Adrenal gland (tissue), 12 donors: ENCODE results near the gene DNMBP. TPM values are rescaled to one million over a fixed set of nuclear protein-coding genes. Genes with fewer than 3 reads are reported as not detected.

Experiments
- DNase-seq, 7 donors: peaks; one replicate each; pipeline ENCODE4 v3.0.0-alpha.2; 2019 to 2020
- H3K27ac ChIP-seq, 5 donors: fragments of 200-600 bp; sonication (generic) in 4 of 5; 1 replicate in 3 of 5; 2 replicates in 2 of 5; pipeline versions ENCODE4 v1.5.1 to v1.8.0; 2016 to 2020; ENCODE audit warnings: mild to moderate bottlenecking in 1 of 5
- H3K27me3 ChIP-seq: fragments of 200-600 bp; 2 replicates; pipeline ENCODE4 v1.8.0; 2021
- H3K36me3 ChIP-seq, 2 donors: fragments of 200-600 bp; replicated peaks in 1 of 2; 1 replicate in 1 of 2; 2 replicates in 1 of 2; pipeline versions ENCODE4 v1.5.1 to v1.8.0; 2018 to 2022
- H3K4me1 ChIP-seq, 2 donors: fragments of 200-600 bp; replicated peaks in 1 of 2; 1 replicate in 1 of 2; 2 replicates in 1 of 2; pipeline versions ENCODE4 v1.5.1 to v1.8.0; 2018 to 2021
- H3K4me3 ChIP-seq, 4 donors: fragments of 200-600 bp; sonication (generic) in 3 of 4; one replicate each; pipeline ENCODE4 v1.5.1; 2016 to 2018
- H3K9me3 ChIP-seq, 3 donors: fragments of 200-600 bp; sonication (generic) in 1 of 3; replicated peaks in 1 of 3; 1 replicate in 2 of 3; 2 replicates in 1 of 3; pipeline versions ENCODE4 v1.5.1 to v1.8.0; 2016 to 2021
- CTCF ChIP-seq, 6 experiments: fragments of 450-650 bp in 4 of 6; fragments of 200-600 bp in 2 of 6; sonication (generic) in 1 of 6; IDR thresholded peaks; 1 replicate in 5 of 6; 2 replicates in 1 of 6; pipeline versions ENCODE4 v1.5.1 to v1.8.0; 2016 to 2021; ENCODE audit warnings: antibody characterized with exemption in 6 of 6, mild to moderate bottlenecking in 2 of 6, moderate library complexity in 1 of 6
- POLR2A ChIP-seq, 2 donors: fragments of 450-650 bp; IDR thresholded peaks; one replicate each; pipeline ENCODE4 v1.6.1; 2017; ENCODE audit warnings: antibody characterized with exemption in 2 of 2, mild to moderate bottlenecking in 2 of 2, moderate library complexity in 1 of 2
- WGBS, 4 donors: extraction: QIAGEN DNeasy Blood & Tissue Kit in 2 of 4; methylation state at CpG; one replicate each; pipeline versions ENCODE4 v1.1.5 to v1.1.7; 2013 to 2017; 5-methylcytosine and 5-hydroxymethylcytosine counted together
- intact Hi-C, 2 donors: fragments of 100-400 bp; cut with DNase I; formaldehyde crosslinking; loops; one replicate each; pipeline versions ENCODE4 v1.14.1 to v1.15.0; 2022 to 2023
- polyA plus RNA-seq, 3 donors: library from polyadenylated mRNA; stranded (reverse); fragments of 200-250 nt in 2 of 3; fragments of 350-450 nt in 1 of 3; fragmentation: Illumina TruSeq in 1 of 3; extraction: RNeasy Lipid Tissue Mini Kit (QIAGEN cat#74804) in 1 of 3; gene quantifications; one replicate each; pipeline ENCODE4 v1.2.3, GENCODE V29; 2013 to 2014
- total RNA-seq, 9 donors: library from RNA; depleted of rRNA in 4 of 9; stranded (reverse); fragments of >200 nt in 4 of 9; fragments of 120-200 nt in 1 of 9; fragmentation: NEBNext Ultra II Directional in 1 of 9; extraction: Animal tissue kit (Norgen Biotek cat#: 25700) in 1 of 9; gene quantifications; one replicate each; pipeline versions ENCODE4 v1.1.0 to v1.2.4, GENCODE V29; 2013 to 2023
- donor health status: healthy with polysubstance abuse.
- donor health status: Bipolar disorder and iron deficiency.
- donor health status: DM: yes; HTN: yes; CAD: no.
- donor health status: DM: no; HTN: no; CAD: no.
- donor health status: DM: no; HTN: no; CAD: no.
- donor health status: DM: yes; HTN: yes; CAD: no.

Gene DNMBP
- total and polyA plus RNA-seq, 12 donors, result 5.7 to 17.9 (median 12.0) TPM

GRCh38 chr10:100053686-100054460 lies 44.1 kb upstream of the DNMBP start:
- TF ChIP-seq CTCF (IDR thresholded peaks at IDR 0.05), result no peak
- TF ChIP-seq POLR2A (IDR thresholded peaks at IDR 0.05), result no peak
- no peak overlapping the region for H3K4me3 ChIP-seq
- no peak for DNase-seq
- intact Hi-C loops, result no loop called here
- no peak overlapping the region for H3K27ac ChIP-seq
- H3K27me3 ChIP-seq, result no peaks in the 10 kb centered on the region
- H3K36me3 ChIP-seq, result no peaks in the 10 kb centered on the region
- H3K9me3 ChIP-seq, result no peaks in the 10 kb centered on the region
- WGBS, 4 donors, result 42 to 51% (median 46%) methylated on average over 6 of the region's 6 CpGs
- no peaks in the 10 kb centered on the region for H3K4me1 ChIP-seq

- peak; percentile 82 to 96 (median 92) for DNase-seq
- WGBS, 4 donors, result 11 to 17% (median 14%) methylated on average over 7 of the region's 7 CpGs
- Histone ChIP-seq H3K9me3 (no peaks in the 10 kb centered on the region), H3K4me1 (peaks cover 0 to 14% of the 10 kb centered on the region in 2 donors), H3K27me3 (no peaks in the 10 kb centered on the region), H3K27ac (no peak overlapping the region), H3K4me3 (no peak overlapping the region), H3K36me3 (no peaks in the 10 kb centered on the region)
- TF ChIP-seq POLR2A (IDR thresholded peaks at IDR 0.05), result no peak
- peak; percentile 87 to 99 (median 94) for TF ChIP-seq CTCF (IDR thresholded peaks at IDR 0.05)
- intact Hi-C loops, result loop anchor here (5.0 kb wide), 2 partner anchors 194 to 199 kb away; no protein-coding TSS in a partner anchor
Observed at GRCh38 chr10:100046021-100046486, 36.3 kb upstream of the DNMBP start.

GRCh38 chr10:100045592-100045991 lies 35.8 kb upstream of the DNMBP start:
- H3K9me3 ChIP-seq, result no peaks in the 10 kb centered on the region
- H3K27me3 ChIP-seq, result no peaks in the 10 kb centered on the region
- H3K36me3 ChIP-seq, result no peaks in the 10 kb centered on the region
- H3K4me1 ChIP-seq, result peaks cover 0 to 14% of the 10 kb centered on the region in 2 donors
- no peak overlapping the region for H3K4me3 ChIP-seq
- WGBS, 4 donors, result 62 to 75% (median 70%) methylated on average over 2 of the region's 2 CpGs
- TF ChIP-seq CTCF (IDR thresholded peaks at IDR 0.05) (no peak), POLR2A (IDR thresholded peaks at IDR 0.05) (no peak)
- no peak for DNase-seq
- H3K27ac ChIP-seq, result no peak overlapping the region
- intact Hi-C loops, result loop anchor here (5.0 kb wide), 2 partner anchors 193 to 198 kb away; no protein-coding TSS in a partner anchor

- TF ChIP-seq POLR2A (IDR thresholded peaks at IDR 0.05), result no peak
- no peak for TF ChIP-seq CTCF (IDR thresholded peaks at IDR 0.05)
- intact Hi-C loops, result no loop called here
Observed at GRCh38 chr10:100043796-100044195, 34.0 kb upstream of the DNMBP start.

More at GRCh38 chr10:100043796-100044195, 34.0 kb upstream of the DNMBP start:
- Histone ChIP-seq H3K4me1 (peaks cover 0 to 14% of the 10 kb centered on the region in 2 donors), H3K27me3 (no peaks in the 10 kb centered on the region), H3K9me3 (no peaks in the 10 kb centered on the region), H3K4me3 (no peak overlapping the region), H3K27ac (peak overlapping the region in 4 of 5 donors; percentile 4 to 66 (median 30)), H3K36me3 (no peaks in the 10 kb centered on the region)
- WGBS, 4 donors, result 42 to 62% (median 49%) methylated on average over 3 of the region's 3 CpGs
- DNase-seq, result peak in 4 of 7 donors; percentile 8 to 53 (median 19)
